K562 (cell line): Measurements from ENCODE around the gene BTBD18. TPM values are rescaled to one million over a fixed set of nuclear protein-coding genes. Genes with fewer than 3 reads are reported as not detected.

Experiments
- CHD7 ChIP-seq: fragments of 200-600 bp; sonication (generic); IDR thresholded peaks from one replicate; pipeline ENCODE4 v1.6.1; 2012; ENCODE audit warnings: mild to moderate bottlenecking, low read depth, low read length, inconsistent platforms
- TCFL5 ChIP-seq: fragments of 250-450 bp; sonication (Bioruptor Pico); conservative IDR thresholded peaks from 2 replicates; pipeline ENCODE4 v1.6.1; 2021; ENCODE audit warnings: mild to moderate bottlenecking, moderate library complexity, matching md5 sums
- polyA plus RNA-seq, 8 experiments: library from polyadenylated mRNA; depleted of rRNA in 4 of 8; stranded (reverse) in 5 of 8; unstranded in 3 of 8; fragments of >200 nt; fragmentation: Nextera tagmentation in 2 of 8; fragmentation: Illumina TruSeq in 1 of 8; extraction: Ambion mirVana in 2 of 8; extraction: Trizol in 1 of 8; gene quantifications; 2 replicates each; pipeline versions ENCODE4 v1.2.1 to v1.2.3, GENCODE V29; 2011 to 2014; ENCODE audit warnings: inconsistent platforms in 1 of 8, missing spikeins in 1 of 8
- total RNA-seq, 7 experiments: library from RNA; depleted of rRNA in 6 of 7; stranded (reverse); fragments of >200 nt in 6 of 7; fragmentation: Illumina TruSeq in 2 of 7; extraction: Trizol in 2 of 7; gene quantifications; 2 replicates each; pipeline versions ENCODE4 v1.2.1 to v1.2.3, GENCODE V29; 2011 to 2021; ENCODE audit warnings: low replicate concordance in 1 of 7
- TF ChIP-seq, protein P1 (sequence below): IDR thresholded peaks from 2 replicates; pipeline ENCODE4 v1.6.1; 2012; ENCODE audit warnings: low read depth, low read length, improper control_type of control experiment, borderline replicate concordance

The BTBD18 gene
- total and polyA plus RNA-seq, 9 of the 15 experiments (the other 6 are each of a cell fraction or from before 2014, with no cell fraction given), result 0.06 TPM; not detected in 8

DNA sequence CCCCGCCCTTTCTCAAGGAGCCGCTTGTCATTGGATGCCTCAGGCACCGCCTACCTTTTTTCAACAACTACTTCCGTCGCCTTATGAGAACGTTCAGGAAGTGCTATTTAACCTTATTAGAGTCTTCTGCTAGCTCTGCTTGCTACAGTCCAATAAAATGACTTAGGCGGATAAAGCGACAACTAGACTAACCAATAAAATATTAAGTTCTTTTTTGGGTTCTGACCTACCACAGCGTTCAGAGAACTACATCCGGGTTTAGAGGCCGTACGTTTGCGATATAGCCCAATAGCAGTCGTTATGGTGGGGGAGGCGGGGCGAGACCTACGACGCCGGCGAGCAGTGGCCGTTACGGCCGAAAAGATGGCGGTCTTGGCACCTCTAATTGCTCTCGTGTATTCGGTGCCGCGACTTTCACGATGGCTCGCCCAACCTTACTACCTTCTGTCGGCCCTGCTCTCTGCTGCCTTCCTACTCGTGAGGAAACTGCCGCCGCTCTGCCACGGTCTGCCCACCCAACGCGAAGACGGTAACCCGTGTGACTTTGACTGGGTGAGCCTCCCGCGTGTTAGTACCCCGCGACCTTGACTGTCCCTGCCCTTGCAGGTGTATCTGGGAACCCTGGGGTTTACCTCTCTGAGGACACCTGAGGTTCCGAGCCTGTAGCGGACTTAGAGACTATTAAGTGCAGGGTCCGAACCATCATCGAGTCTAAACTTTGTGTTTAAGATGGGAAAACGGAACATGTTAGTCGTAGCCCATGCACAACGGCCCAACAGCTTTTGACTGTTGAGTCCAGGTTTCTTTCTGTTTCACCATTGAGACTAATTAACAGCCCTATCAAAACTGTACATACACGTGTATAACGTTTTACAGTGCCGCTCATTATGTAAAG lies 39.1 kb downstream of the BTBD18 start, which contains the start of gene TMX2 (continued):
- TF ChIP-seq CHD7 (no peak), TCFL5 (CRISPR knock-in tag) (no peak)
- TF ChIP-seq, protein P1, sequence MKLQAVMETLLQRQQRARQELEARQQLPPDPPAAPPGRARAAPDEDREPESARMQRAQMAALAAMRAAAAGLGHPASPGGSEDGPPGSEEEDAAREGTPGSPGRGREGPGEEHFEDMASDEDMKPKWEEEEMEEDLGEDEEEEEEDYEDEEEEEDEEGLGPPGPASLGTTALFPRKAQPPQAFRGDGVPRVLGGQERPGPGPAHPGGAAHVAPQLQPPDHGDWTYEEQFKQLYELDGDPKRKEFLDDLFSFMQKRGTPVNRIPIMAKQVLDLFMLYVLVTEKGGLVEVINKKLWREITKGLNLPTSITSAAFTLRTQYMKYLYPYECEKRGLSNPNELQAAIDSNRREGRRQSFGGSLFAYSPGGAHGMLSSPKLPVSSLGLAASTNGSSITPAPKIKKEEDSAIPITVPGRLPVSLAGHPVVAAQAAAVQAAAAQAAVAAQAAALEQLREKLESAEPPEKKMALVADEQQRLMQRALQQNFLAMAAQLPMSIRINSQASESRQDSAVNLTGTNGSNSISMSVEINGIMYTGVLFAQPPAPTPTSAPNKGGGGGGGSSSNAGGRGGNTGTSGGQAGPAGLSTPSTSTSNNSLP, result no peak
